Upper lobe of left lung (tissue), 6 donors: ENCODE results near the gene ABI1. TPM values are rescaled to one million over a fixed set of nuclear protein-coding genes. Genes with fewer than 3 reads are reported as not detected.

Experiments used
- ATAC-seq, 2 donors: fragments of 200-7000 bp; cut with Tn5 transposase; one replicate each; pipeline ENCODE4 v1.9.1; 2022; ENCODE audit warnings: mild to moderate bottlenecking in 2 of 2, moderate library complexity in 2 of 2; ENCODE audit not compliant: low FRiP score in 2 of 2
- DNase-seq, 2 donors: peaks; one replicate each; pipeline ENCODE4 v3.0.0-alpha.2; 2019 to 2020
- H3K27ac ChIP-seq, 4 donors: fragments of 200-600 bp; sonication (generic); one replicate each; pipeline ENCODE4 v1.5.1; 2016 to 2019
- H3K27me3 ChIP-seq, 4 donors: fragments of 200-600 bp; sonication (generic); one replicate each; pipeline ENCODE4 v1.5.1; 2017 to 2019
- H3K36me3 ChIP-seq, 4 donors: fragments of 200-600 bp; sonication (generic); one replicate each; pipeline ENCODE4 v1.5.1; 2016 to 2019
- H3K4me1 ChIP-seq, 4 donors: fragments of 200-600 bp; sonication (generic); one replicate each; pipeline ENCODE4 v1.5.1; 2018 to 2019
- H3K4me3 ChIP-seq, 4 donors: fragments of 200-600 bp; sonication (generic); one replicate each; pipeline ENCODE4 v1.5.1; 2017 to 2019; ENCODE audit warnings: mild to moderate bottlenecking in 2 of 4, moderate library complexity in 1 of 4
- H3K9me3 ChIP-seq, 4 donors: fragments of 200-600 bp; sonication (generic); one replicate each; pipeline ENCODE4 v1.5.1; 2018 to 2019
- EP300 ChIP-seq, 4 donors: sonication (generic); formaldehyde crosslinking; IDR thresholded peaks; one replicate each; pipeline ENCODE4 v1.5.1; 2017; ENCODE audit warnings: antibody characterized with exemption in 4 of 4, control low read depth in 2 of 4
- POLR2A ChIP-seq, 4 donors: fragments of 450-650 bp; IDR thresholded peaks; one replicate each; pipeline ENCODE4 v1.5.1; 2016 to 2017; ENCODE audit warnings: antibody characterized with exemption in 4 of 4, mild to moderate bottlenecking in 2 of 4
- POLR2AphosphoS5 ChIP-seq, 2 donors: sonication (generic); formaldehyde crosslinking; IDR thresholded peaks; one replicate each; pipeline ENCODE4 v1.5.1; 2017; ENCODE audit warnings: antibody characterized with exemption in 2 of 2
- WGBS, 2 donors: methylation state at CpG; one replicate each; pipeline ENCODE4 v1.1.5; 2017 to 2018; 5-methylcytosine and 5-hydroxymethylcytosine counted together
- small RNA-seq, 4 donors: library from RNA; depleted of rRNA; stranded (forward); fragments of <200 nt; gene quantifications; one replicate each; pipeline ENCODE3, GENCODE V24; 2016
- total RNA-seq, 6 donors: library from RNA; depleted of rRNA in 4 of 6; stranded (reverse); fragments of >200 nt in 4 of 6; gene quantifications; one replicate each; pipeline versions ENCODE4 v1.1.0 to v1.2.1, GENCODE V29; 2016 to 2021
- TF ChIP-seq, protein P1 (sequence below), 6 experiments: fragments of 450-650 bp in 4 of 6; fragments of 200-600 bp in 2 of 6; sonication (generic) in 2 of 6; IDR thresholded peaks; one replicate each; pipeline ENCODE4 v1.5.1; 2016 to 2019; ENCODE audit warnings: antibody characterized with exemption in 6 of 6
- donor health status: DM: no; HTN: no; CAD: no; lungs with moderate emphysema.
- donor health status: DM: no; HTN: yes; CAD: no; lungs with severe emphysema.

ABI1 gene
- total RNA-seq, 6 donors from 2014 or later: 23.5 to 57.6 (median 48.6) TPM

- Histone ChIP-seq H3K27ac (peak within 1 kb of the TSS; percentile 90 to 96 (median 93)), H3K4me3 (peak within 1 kb of the TSS; percentile 56 to 96 (median 86)), H3K27me3 (no peaks in the 10 kb centered on the region), H3K4me1 (peaks cover 11 to 28% (median 17%) of the 10 kb centered on the region in 4 donors), H3K9me3 (no peaks in the 10 kb centered on the region), H3K36me3 (no peaks in the 10 kb centered on the region)
- DNase-seq (peak; percentile 86 to 94), ATAC-seq (peak; percentile 88 to 97)
- 0 to 1% methylated on average over 1 to 51 of the region's 82 CpGs for WGBS, 2 donors
- TF ChIP-seq EP300 (IDR thresholded peaks at IDR 0.05): peak in 1 of 4 donors; percentile 20
- peak; percentile 54 to 65 for TF ChIP-seq POLR2AphosphoS5 (IDR thresholded peaks at IDR 0.05)
- TF ChIP-seq POLR2A (IDR thresholded peaks at IDR 0.05): peak in 1 of 4 donors; percentile 80
- TF ChIP-seq, protein P1, sequence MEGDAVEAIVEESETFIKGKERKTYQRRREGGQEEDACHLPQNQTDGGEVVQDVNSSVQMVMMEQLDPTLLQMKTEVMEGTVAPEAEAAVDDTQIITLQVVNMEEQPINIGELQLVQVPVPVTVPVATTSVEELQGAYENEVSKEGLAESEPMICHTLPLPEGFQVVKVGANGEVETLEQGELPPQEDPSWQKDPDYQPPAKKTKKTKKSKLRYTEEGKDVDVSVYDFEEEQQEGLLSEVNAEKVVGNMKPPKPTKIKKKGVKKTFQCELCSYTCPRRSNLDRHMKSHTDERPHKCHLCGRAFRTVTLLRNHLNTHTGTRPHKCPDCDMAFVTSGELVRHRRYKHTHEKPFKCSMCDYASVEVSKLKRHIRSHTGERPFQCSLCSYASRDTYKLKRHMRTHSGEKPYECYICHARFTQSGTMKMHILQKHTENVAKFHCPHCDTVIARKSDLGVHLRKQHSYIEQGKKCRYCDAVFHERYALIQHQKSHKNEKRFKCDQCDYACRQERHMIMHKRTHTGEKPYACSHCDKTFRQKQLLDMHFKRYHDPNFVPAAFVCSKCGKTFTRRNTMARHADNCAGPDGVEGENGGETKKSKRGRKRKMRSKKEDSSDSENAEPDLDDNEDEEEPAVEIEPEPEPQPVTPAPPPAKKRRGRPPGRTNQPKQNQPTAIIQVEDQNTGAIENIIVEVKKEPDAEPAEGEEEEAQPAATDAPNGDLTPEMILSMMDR (IDR thresholded peaks at IDR 0.05): no peak
Observed at GRCh38 chr10:26697163-26697921, 163.4 kb downstream of the ABI1 start, which contains the start of gene PDSS1. TSS of gene PDSS1 (plus strand) at chr10:26697701. CDS start at chr10:26697712, 11 bp downstream.

GRCh38 chr10:26696786-26697162 lies 164.0 kb downstream of the ABI1 start:
- TF ChIP-seq EP300 (IDR thresholded peaks at IDR 0.05) (no peak), POLR2AphosphoS5 (IDR thresholded peaks at IDR 0.05) (no peak), POLR2A (IDR thresholded peaks at IDR 0.05) (no peak)
- TF ChIP-seq, protein P1 (IDR thresholded peaks at IDR 0.05): no peak
- DNase-seq: no peak
- Histone ChIP-seq H3K27me3 (no peaks in the 10 kb centered on the region), H3K27ac (peak overlapping the region; percentile 90 to 96 (median 93)), H3K9me3 (no peaks in the 10 kb centered on the region), H3K36me3 (no peaks in the 10 kb centered on the region), H3K4me1 (peaks cover 11 to 28% (median 17%) of the 10 kb centered on the region in 4 donors), H3K4me3 (peak overlapping the region; percentile 56 to 96 (median 86))
- no peak for ATAC-seq
- 25 to 31% methylated on average over 7 to 11 of the region's 11 CpGs for WGBS, 2 donors

Small RNAs within 50 kb of the gene (small RNA-seq; reads per million reads assigned to genes)
- gene RF00191 (0 reads per million in 4 donors), gene RNU6-946P (0 reads per million in 4 donors)

Other genes with a start within 250 kb of the ABI1 start
- gene PDSS1, start 163.3 kb downstream of the ABI1 start, total RNA-seq: 1 to 10 TPM; 2.3 to 9.4 (median 5.6) TPM
- gene ANKRD26, start 239.5 kb upstream of the ABI1 start, total RNA-seq: 10 to 100 TPM in 2 of 6 donors, 1 to 10 TPM in 4; 4.9 to 45.1 (median 6.5) TPM